Stimulated activated CD4-positive, alpha-beta T cell treated with anti-CD3 and anti-CD28 coated beads, TNF-alpha, amount 100 ng/mL, for 48 hours (primary cell): ENCODE data around the gene TBC1D7.

Experiments used
- DNase-seq, 3 donors: peaks; one replicate each; pipeline ENCODE4 v3.0.0-alpha.2; 2020; ENCODE audit warnings: low read depth in 3 of 3

The TBC1D7 gene

DNA sequence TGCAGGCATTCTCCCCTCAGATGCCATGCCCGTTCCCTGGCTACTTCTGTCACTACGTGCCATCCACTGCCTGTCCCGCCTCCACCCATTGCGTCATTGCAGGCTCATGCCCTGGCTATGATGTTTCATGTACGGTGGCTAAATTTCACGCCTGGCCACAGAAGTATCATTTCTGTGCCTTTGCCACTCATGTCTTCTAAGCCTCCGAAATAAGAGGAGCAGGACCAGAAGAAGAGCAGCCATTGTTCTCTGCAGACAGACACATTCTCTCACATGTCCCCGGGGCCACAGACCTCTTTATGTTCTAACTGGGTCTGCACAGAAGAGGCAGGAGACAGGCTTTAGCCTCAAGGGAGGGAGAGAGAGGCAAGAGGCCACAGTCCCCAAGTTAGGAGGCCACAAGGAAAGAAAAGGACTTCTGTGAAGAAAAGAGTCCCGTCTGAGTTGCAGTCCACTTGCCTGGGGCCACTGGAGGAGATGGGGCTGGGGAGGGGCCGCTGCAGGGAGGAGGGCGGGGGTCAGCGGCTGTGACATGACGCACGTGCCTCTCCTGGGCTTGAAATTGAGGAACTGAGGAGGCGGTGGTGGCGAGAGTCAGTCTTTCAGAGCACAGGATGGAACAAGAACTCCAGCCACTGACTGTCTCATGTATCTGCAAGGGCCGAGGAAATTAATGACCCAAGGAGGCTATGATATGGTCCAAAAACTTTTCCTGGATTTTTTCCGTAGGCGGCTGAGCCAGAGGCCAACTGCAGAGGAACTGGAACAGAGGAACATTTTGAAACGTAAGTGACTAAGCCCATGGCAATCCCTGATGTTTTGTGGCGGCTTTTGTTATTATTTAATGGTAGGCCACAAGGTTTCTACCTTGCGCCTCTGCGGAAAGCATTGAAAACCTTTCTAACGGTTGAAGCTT lies 55.9 kb downstream of the TBC1D7 start:
- DNase-seq, result no peak

DNA sequence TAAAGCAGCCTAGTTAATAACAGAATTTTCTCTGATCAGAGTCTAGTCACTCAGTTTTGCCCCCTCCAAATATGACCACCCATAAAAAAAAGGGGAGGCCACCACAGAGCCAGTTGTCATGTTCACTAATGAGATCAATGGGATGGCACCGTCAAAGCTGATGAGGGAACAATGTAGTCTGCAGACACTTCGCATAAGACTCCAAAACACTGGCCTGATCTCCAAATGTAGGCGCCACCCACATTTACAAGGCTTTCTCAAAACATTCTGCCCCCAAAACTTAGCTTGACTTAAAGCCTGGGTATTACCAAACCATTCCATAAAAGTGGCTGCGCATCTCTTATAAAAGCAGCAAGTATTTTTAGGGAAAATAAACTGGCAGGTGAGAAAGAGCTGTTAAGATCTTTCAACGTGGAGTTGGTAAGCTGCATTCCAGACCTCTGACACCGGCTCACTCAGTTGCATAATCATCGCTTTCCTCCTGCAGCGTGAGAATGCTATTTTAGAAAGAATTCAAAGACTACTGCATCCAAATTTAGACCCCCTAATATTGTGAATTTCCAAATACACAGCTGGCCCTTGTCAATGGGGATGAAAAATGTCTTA lies 59.3 kb downstream of the TBC1D7 start:
- no peak for DNase-seq

DNA sequence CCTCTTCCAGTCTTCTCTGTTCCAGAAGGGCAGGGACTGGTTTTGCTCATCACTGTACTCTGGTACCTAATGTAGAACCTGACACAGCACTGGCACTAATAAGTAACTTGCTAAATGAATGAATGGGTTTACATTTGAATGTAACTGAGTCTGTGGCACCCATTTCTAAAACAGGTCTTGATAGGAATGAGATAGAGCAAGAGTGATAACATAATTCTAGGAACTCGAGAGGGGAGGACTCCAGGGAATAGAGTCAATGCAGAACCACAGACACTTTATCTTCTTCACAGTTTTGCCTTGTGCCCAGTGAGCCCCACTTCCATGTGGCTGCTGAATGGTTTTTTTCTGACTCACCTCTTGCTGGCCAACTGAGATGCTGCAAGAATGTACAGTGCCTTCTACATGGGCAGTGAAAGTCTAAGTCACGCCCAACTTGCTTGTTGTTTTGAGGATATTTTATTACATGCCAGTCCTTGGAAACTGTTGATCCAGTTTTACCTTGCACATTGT lies 61.1 kb downstream of the TBC1D7 start:
- DNase-seq, result no peak

DNA sequence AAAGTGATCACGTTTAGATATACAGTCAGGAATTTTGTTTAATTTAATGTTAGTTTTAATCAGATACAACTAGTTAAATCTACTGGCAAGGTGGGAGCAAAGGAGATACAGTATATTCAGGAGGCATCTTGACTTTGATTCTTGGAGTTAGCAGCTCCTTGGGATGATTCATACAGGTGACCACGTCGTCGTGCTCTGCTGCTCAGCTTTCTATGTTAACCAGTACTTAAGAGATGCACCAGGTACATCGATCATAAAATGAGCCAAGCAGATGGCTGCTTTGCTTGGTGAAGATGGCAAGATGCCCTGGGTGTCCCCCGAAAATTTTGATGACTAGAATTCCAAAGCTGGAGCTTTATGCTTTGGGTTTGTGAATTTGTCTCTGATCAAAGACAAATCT lies 64.7 kb downstream of the TBC1D7 start:
- DNase-seq, result no peak

DNA sequence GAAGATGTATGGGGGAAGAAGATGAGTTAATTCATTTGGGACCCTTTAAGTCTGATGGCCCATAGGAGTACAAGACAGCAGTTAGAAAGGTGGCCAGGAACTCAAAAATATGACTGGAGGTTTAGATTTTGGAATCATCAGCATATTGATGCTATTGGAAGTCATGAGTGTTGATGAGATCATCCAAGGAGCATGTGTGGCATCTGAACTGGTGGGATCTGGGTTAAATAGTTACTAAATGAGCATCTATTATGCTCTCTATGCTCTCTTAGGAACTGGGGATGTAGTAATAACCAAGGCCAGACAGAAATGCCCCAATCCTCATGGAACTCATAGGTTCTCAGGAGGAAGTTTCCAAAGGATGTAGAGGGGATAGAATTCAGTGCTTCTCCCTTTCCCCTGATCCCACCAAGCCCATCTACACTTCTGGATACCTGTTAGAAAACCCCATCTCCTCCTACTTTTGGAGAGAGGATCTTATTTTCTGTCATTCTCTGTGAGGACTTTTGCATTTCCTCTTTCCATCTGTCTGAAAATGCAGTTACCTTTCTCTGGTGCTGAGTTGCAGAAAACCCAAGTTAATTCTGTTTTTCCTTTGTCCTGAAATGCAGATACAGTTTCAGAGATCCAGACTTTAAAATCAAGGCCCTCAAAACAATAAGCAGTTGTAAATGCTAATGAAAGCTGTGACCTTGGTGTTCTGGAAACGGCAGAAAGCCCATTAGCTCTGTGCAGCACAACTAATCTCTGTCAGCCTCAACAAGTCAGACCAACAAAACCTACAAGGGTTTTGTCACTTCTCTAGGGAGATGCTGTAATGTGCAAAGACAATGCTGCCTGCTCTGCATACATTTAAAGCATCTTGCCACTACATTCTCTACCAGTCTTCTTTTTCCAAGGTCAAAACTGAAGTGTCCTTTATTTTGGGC lies 65.8 kb downstream of the TBC1D7 start:
- no peak for DNase-seq

DNA sequence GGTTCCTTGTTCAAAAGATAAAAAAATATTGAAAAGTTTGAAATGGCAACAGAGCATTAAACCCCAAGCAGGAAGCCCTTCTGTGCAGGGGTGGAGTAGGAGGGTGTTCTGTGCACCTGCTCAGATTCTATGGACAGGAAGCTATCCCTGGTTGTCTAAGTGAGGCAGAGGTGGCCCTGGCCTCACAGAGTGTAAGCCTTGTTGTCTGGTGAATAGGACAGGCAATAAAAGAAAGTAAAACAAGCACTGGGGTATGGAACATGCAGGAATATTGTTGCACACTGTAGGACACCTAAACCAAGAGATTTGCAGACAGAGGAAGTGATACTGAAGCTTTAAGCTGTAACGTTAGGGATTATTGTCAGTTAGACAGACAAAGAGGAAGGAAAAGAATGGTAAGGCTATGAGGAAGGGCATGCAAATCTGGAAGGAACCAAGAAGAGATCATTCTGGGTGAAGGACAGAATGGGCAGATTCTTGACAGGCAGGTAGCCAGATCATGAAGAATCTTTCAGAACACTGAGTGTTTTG lies 66.8 kb downstream of the TBC1D7 start:
- DNase-seq, result no peak

DNA sequence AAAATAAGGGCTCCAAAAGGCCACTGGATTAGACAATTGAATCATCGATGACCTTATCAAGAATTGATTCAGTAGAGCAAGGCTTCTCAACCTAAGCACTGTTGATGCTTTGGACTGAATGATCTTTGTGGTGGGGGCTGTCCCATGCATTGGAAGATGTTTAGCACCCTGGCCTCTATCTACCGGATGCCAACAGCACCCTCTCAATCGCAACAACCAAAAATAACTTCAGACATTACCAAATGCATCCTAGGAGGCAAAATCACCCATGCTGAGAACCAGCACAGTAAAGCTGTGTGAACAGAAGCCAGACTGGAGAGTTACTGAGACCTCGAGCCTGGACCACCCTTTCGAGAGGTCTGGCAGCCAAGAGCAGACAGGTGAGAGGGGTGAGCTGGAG lies 67.5 kb downstream of the TBC1D7 start:
- no peak for DNase-seq

DNA sequence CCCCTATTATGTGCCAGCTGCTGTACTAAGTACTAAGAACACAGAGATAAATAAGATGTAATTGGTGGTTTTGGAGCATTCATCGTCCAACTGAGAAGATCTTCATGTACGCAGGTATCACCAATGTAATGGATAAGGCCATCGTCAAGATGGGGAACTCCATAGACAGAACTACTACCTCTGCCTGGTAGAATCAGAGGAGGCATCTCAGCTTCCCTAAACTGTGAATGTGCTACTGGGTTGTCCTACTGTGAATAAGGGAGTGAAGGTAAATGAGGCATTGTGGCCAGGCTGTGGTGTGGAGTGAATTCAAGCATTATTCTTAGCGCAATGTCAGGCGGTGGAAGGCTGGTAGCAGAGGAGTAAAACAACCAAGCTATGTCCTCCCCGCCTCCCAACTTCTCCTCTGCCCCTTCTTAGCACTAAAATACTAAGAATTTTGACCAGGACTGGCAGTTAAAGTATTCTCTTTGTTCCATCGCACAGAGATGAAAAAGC lies 68.2 kb downstream of the TBC1D7 start:
- DNase-seq, result no peak

DNA sequence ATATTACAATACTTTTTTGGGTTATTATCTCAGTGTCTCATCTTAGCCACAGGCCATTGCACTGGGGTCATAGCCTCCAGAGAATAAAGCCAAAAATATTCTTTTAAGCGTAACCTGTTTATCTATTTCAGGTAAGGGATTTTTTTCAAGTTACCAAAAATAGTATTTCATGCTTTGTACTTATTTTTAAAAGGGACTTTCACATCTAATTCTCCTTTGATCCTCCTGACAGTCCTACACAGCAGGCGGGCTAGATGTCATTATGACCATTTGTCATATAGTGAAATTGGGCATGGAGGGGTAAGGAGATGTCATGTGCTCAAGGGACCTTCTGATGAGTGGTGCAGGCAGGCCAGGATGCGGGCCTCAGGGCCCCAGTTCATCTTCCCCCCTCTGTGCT lies 68.9 kb downstream of the TBC1D7 start:
- DNase-seq, result no peak

DNA sequence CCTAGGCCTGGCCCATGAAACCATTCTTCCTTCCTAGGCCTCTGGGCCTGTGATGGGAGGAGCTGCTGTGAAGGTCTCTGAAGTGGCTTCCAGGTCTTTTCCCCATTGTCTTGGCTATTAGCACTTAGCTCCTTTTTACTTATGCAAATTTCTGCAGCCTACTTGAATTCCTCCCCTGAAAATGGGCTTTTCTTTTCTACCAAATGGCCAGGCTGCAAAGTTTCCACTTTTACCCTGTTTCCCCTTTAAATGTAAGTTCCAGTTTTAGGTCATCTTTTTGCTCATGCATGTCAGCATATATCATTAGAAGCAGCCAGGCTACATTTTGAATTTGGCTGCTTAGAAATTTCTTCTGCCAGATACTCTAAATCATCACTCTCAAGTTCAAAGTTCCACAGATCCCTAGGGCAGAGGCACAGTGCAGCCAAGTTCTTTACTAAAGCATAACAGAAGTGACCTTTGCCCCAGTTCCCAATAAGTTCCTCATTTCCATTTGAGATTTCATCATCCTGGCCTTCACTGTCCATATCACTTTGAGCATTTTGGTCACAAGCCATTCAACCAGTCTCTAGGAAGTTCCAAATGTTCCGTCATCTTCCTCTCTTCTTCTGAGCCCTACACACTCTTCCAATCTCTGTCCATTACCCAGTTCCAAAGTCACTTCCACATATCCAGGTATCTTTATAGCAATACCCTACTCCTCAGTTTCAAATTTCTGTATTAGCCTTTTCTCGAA lies 71.9 kb downstream of the TBC1D7 start:
- DNase-seq, result no peak
